Lower lobe of right lung (tissue), 2 donors: ENCODE measurements around the gene GPC3. TPM values are rescaled to one million over a fixed set of nuclear protein-coding genes. Genes with fewer than 3 reads are reported as not detected.

Source experiments
- ATAC-seq, 2 donors: fragments of 200-7000 bp; cut with Tn5 transposase; one replicate each; pipeline ENCODE4 v1.9.1; 2020 to 2022; ENCODE audit warnings: mild to moderate bottlenecking in 2 of 2, moderate library complexity in 2 of 2
- DNase-seq: peaks from one replicate; pipeline ENCODE4 v3.0.0-alpha.2; 2020
- H3K27ac ChIP-seq: fragments of 200-600 bp; one replicate; pipeline ENCODE4 v1.8.0; 2022
- H3K27me3 ChIP-seq: fragments of 200-600 bp; one replicate; pipeline ENCODE4 v1.8.0; 2022; ENCODE audit warnings: low read depth
- H3K36me3 ChIP-seq: fragments of 200-600 bp; one replicate; pipeline ENCODE4 v1.8.0; 2022; ENCODE audit warnings: mild to moderate bottlenecking
- H3K4me1 ChIP-seq: fragments of 200-600 bp; one replicate; pipeline ENCODE4 v1.8.0; 2022
- H3K4me3 ChIP-seq: fragments of 200-600 bp; one replicate; pipeline ENCODE4 v1.8.0; 2022; ENCODE audit warnings: mild to moderate bottlenecking
- H3K9me3 ChIP-seq: fragments of 200-600 bp; one replicate; pipeline ENCODE4 v1.8.0; 2022
- CTCF ChIP-seq: fragments of 200-600 bp; IDR thresholded peaks from one replicate; pipeline ENCODE4 v1.8.0; 2022; ENCODE audit warnings: antibody characterized with exemption, mild to moderate bottlenecking
- intact Hi-C: fragments of 100-400 bp; cut with DNase I; formaldehyde crosslinking; loops from one replicate; pipeline ENCODE4 v1.11.0; 2022
- total RNA-seq: library from RNA; stranded (reverse); fragmentation: NEBNext Ultra II Directional; extraction: Animal tissue kit (Norgen Biotek cat#: 25700); gene quantifications from one replicate; pipeline ENCODE4 v1.2.1, GENCODE V29; 2021
- donor health status: DM: no; HTN: yes; CAD: no; lungs with severe emphysema.

Gene GPC3
- total RNA-seq, 1 donor from 2014 or later = 50.2 TPM

GRCh38 chrX:133555782-133556458 lies 429.5 kb downstream of the GPC3 start:
- TF ChIP-seq CTCF = no peak
- no peak for ATAC-seq
- Histone ChIP-seq H3K27me3 (no peaks in the 10 kb centered on the region), H3K9me3 (no peaks in the 10 kb centered on the region), H3K4me1 (no peaks in the 10 kb centered on the region), H3K36me3 (no peaks in the 10 kb centered on the region), H3K4me3 (no peak overlapping the region), H3K27ac (no peak overlapping the region)
- DNase-seq = no peak
- intact Hi-C loops = no loop called here

DNA sequence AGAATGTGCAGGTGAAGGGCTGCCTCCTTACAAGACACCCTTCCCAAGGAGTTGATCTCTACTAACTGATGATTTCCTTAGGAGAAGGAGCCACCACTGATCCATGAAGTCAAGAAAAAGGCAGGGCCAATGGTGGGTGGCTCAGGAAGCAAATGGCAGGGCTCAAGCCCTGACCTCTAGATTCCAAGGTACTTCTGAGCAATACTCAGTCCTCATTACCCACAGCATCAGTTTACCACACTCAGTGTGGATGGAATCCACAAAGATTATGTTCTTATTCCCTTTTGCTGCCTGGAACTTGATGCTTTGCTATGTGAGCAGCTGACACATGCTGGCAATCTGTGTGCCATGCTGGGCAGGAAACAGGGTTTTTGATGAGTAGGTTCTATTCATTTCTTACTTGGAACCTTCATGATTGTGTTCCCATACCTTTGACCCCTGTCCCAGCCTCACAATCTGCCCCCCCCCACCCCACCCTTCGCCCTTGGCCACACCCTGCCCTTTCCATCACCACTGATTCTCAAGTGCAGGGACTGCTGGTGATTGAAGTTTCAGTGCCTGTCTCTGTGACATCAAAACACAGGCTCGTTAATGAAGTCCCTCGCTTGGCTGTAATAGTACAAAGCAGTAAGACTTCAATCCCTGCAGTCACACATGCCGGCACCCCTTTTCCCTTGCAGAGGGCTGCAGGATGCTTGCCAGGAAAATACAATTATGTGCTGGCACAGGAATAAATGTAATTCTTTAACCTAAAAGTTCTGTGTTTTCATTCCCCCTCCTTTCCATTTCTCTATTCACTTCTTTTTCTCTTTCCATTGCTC lies 434.5 kb downstream of the GPC3 start:
- Histone ChIP-seq H3K9me3 (no peaks in the 10 kb centered on the region), H3K36me3 (no peaks in the 10 kb centered on the region), H3K4me3 (no peak overlapping the region), H3K27ac (no peak overlapping the region), H3K4me1 (no peaks in the 10 kb centered on the region), H3K27me3 (no peaks in the 10 kb centered on the region)
- no peak for TF ChIP-seq CTCF
- intact Hi-C loops = no loop called here
- no peak for ATAC-seq
- DNase-seq = no peak

GRCh38 chrX:133549295-133549933 lies 436.0 kb downstream of the GPC3 start:
- Histone ChIP-seq H3K4me3 (no peak overlapping the region), H3K27ac (no peak overlapping the region), H3K36me3 (no peaks in the 10 kb centered on the region), H3K4me1 (no peaks in the 10 kb centered on the region), H3K9me3 (no peaks in the 10 kb centered on the region), H3K27me3 (no peaks in the 10 kb centered on the region)
- no peak for ATAC-seq
- TF ChIP-seq CTCF = no peak
- intact Hi-C loops = no loop called here
- no peak for DNase-seq

- intact Hi-C loops = no loop called here
- no peak for DNase-seq
- ATAC-seq = no peak
These were observed 439.0 kb downstream of the GPC3 start for GRCh38 chrX:133546441-133546840.

More at GRCh38 chrX:133546441-133546840, 439.0 kb downstream of the GPC3 start:
- Histone ChIP-seq H3K4me3 (no peak overlapping the region), H3K4me1 (no peaks in the 10 kb centered on the region), H3K9me3 (no peaks in the 10 kb centered on the region), H3K27me3 (no peaks in the 10 kb centered on the region), H3K27ac (no peak overlapping the region), H3K36me3 (no peaks in the 10 kb centered on the region)
- TF ChIP-seq CTCF = no peak
